GM19023 (cell line): ENCODE data around the gene TENM3.
"Not testable (repeated sequence)": the region's sequence is repeated elsewhere in the genome, so short reads cannot be mapped to it uniquely, and the experiment has no call there.

Experiments used
- ATAC-seq: cut with Tn5 transposase; IDR thresholded peaks from one replicate; pipeline ENCODE4 v1.9.1; 2021; ENCODE audit warnings: mild to moderate bottlenecking, moderate library complexity; ENCODE audit not compliant: unreplicated experiment

TENM3 gene

GRCh38 chr4:182225257-182225852, 17.8 kb upstream of the TENM3 start:
- no peak for ATAC-seq

GRCh38 chr4:182227611-182228010, 15.6 kb upstream of the TENM3 start:
- ATAC-seq: no peak

GRCh38 chr4:182228991-182229577, 14.1 kb upstream of the TENM3 start:
- no peak for ATAC-seq

- no peak for ATAC-seq
Observed at GRCh38 chr4:182230256-182230655, 12.9 kb upstream of the TENM3 start.

GRCh38 chr4:182231080-182231479, 12.1 kb upstream of the TENM3 start:
- ATAC-seq: no peak

GRCh38 chr4:182231496-182231895, 11.7 kb upstream of the TENM3 start:
- ATAC-seq: no peak

- no peak for ATAC-seq
Observed at GRCh38 chr4:182233310-182234090, 9.7 kb upstream of the TENM3 start.

GRCh38 chr4:182235021-182235795, 8.0 kb upstream of the TENM3 start:
- ATAC-seq: no peak

GRCh38 chr4:182236186-182236585, 7.0 kb upstream of the TENM3 start:
- no peak for ATAC-seq

- not testable (repeated sequence) for ATAC-seq
Observed at GRCh38 chr4:182237010-182237409, 6.2 kb upstream of the TENM3 start.

- ATAC-seq: no peak
Observed at GRCh38 chr4:182238355-182238931, 4.8 kb upstream of the TENM3 start.

GRCh38 chr4:182240161-182241130, 2.8 kb upstream of the TENM3 start:
- ATAC-seq: no peak

GRCh38 chr4:182242260-182242659, 942 bp upstream of the TENM3 start:
- not testable (repeated sequence) for ATAC-seq

- no peak for ATAC-seq
Observed at GRCh38 chr4:182242787-182243186, 415 bp upstream of the TENM3 start.

- ATAC-seq: no peak
Observed at GRCh38 chr4:182245041-182245440, 1.8 kb downstream of the TENM3 start.

- ATAC-seq: no peak
Observed at GRCh38 chr4:182245541-182246215, 2.5 kb downstream of the TENM3 start.

GRCh38 chr4:182246401-182247205, 3.4 kb downstream of the TENM3 start:
- ATAC-seq: no peak

- ATAC-seq: no peak
Observed at GRCh38 chr4:182248295-182248694, 5.1 kb downstream of the TENM3 start.

- no peak for ATAC-seq
Observed at GRCh38 chr4:182250446-182250845, 7.2 kb downstream of the TENM3 start.
